Testis (tissue), 3 donors: ENCODE measurements around the gene KRTAP10-3. TPM values are rescaled to one million over a fixed set of nuclear protein-coding genes. Genes with fewer than 3 reads are reported as not detected.

Experiments used
- DNase-seq: peaks from one replicate; pipeline ENCODE4 v3.0.0-alpha.2; 2019
- H3K27ac ChIP-seq, 2 donors: fragments of 200-600 bp; sonication (generic); one replicate each; pipeline ENCODE4 v1.5.1; 2019
- H3K27me3 ChIP-seq: fragments of 200-600 bp; sonication (generic); one replicate; pipeline ENCODE4 v1.5.1; 2019
- H3K36me3 ChIP-seq: fragments of 200-600 bp; sonication (generic); one replicate; pipeline ENCODE4 v1.5.1; 2017; ENCODE audit warnings: low read depth; ENCODE audit errors: missing control alignments
- H3K4me1 ChIP-seq: fragments of 200-600 bp; sonication (generic); one replicate; pipeline ENCODE4 v1.5.1; 2019
- H3K4me3 ChIP-seq, 2 donors: fragments of 200-600 bp; sonication (generic); one replicate each; pipeline ENCODE4 v1.5.1; 2017 to 2019
- H3K9me3 ChIP-seq: fragments of 200-600 bp; sonication (generic); one replicate; pipeline ENCODE4 v1.5.1; 2017
- POLR2A ChIP-seq: fragments of 450-650 bp; IDR thresholded peaks from one replicate; pipeline ENCODE4 v1.6.1; 2017; ENCODE audit warnings: antibody characterized with exemption, mild to moderate bottlenecking, moderate library complexity
- WGBS, 2 donors: methylation state at CpG; one replicate each; pipeline ENCODE4 v1.1.5; 2018; 5-methylcytosine and 5-hydroxymethylcytosine counted together
- intact Hi-C: fragments of 100-400 bp; cut with DNase I; formaldehyde crosslinking; loops from one replicate; pipeline ENCODE4 v1.15.1; 2023; ENCODE audit warnings: low total_unique reads
- polyA plus RNA-seq: library from polyadenylated mRNA; stranded (reverse); fragments of 350-450 nt; fragmentation: Illumina TruSeq; extraction: RNeasy Lipid Tissue Mini Kit (QIAGEN cat#74804); gene quantifications from one replicate; pipeline ENCODE4 v1.2.3, GENCODE V29; 2014; ENCODE audit warnings: low read depth, low replicate concordance; ENCODE audit not compliant: insufficient read depth
- total RNA-seq, 2 donors: library from RNA; depleted of rRNA; stranded (reverse); fragments of >200 nt; gene quantifications; one replicate each; pipeline ENCODE4 v1.2.3, GENCODE V29; 2016
- TF ChIP-seq, protein P1 (sequence below), 3 experiments: fragments of 450-650 bp in 2 of 3; fragments of 200-600 bp in 1 of 3; sonication (generic) in 1 of 3; IDR thresholded peaks; one replicate each; pipeline ENCODE4 v1.5.1; 2016 to 2019; ENCODE audit warnings: antibody characterized with exemption in 3 of 3, mild to moderate bottlenecking in 2 of 3, moderate library complexity in 1 of 3

Gene KRTAP10-3
- total and polyA plus RNA-seq, 3 donors from 2014 or later, result not detected

DNA sequence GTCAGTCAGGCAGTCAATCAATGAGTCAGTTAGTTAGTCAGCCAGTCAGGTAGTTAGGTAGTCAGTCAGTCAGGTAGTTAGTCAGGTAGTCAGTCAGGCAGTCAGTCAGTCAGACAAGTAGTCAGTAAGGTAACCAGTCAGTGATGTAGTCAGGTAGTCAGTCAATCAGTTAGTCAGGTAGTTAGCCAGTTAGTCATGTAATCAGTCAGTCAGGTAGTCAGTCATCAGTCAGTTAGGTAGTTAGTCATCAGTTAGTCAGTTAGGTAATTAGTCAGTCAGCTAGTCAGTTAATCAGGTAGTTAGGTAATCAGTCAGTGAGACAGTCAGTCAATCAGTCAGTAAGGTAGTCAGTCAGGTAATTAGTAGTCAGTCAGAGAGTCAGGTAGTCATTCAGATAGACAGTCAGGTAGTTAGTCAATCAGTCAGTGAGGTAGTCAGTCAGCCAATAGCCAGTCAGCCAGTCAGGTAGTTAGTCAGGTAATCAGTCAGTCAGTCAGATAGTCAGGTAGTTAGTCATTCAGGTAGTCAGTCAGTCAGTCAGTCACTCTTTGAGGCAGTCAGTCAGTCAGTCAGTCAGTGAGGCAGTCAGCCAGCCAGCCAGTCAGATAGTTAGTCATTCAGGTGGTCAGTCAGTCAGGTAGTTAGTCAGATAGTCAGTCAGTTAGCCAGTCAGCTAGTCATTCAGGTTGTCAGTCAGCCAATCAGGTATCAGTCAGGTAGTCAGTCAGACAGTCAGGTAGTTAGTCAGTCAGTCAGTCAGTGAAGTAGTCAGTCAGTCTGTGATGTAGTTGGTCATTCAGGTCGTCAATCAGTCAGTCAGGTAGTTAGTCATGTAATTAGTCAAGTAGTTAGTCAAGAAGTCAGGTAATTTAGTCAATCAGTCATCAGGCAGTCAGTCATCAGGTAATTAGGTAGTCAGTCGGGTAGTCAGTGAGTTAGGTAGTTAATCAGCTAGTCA, 33.9 kb downstream of the KRTAP10-3 start:
- no peak for DNase-seq

GRCh38 chr21:44523567-44524413, 34.8 kb downstream of the KRTAP10-3 start:
- no peak for TF ChIP-seq POLR2A
- TF ChIP-seq, protein P1, sequence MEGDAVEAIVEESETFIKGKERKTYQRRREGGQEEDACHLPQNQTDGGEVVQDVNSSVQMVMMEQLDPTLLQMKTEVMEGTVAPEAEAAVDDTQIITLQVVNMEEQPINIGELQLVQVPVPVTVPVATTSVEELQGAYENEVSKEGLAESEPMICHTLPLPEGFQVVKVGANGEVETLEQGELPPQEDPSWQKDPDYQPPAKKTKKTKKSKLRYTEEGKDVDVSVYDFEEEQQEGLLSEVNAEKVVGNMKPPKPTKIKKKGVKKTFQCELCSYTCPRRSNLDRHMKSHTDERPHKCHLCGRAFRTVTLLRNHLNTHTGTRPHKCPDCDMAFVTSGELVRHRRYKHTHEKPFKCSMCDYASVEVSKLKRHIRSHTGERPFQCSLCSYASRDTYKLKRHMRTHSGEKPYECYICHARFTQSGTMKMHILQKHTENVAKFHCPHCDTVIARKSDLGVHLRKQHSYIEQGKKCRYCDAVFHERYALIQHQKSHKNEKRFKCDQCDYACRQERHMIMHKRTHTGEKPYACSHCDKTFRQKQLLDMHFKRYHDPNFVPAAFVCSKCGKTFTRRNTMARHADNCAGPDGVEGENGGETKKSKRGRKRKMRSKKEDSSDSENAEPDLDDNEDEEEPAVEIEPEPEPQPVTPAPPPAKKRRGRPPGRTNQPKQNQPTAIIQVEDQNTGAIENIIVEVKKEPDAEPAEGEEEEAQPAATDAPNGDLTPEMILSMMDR (IDR thresholded peaks at IDR 0.05), result no peak
- no peaks in the 10 kb centered on the region for H3K27me3 ChIP-seq
- WGBS, 2 donors, result 80 to 94% methylated on average over 1 of the region's 1 CpG
- DNase-seq, result no peak
- intact Hi-C loops, result no loop called here
- H3K4me1 ChIP-seq, result no peaks in the 10 kb centered on the region
- H3K4me3 ChIP-seq, result no peak overlapping the region
- no peaks in the 10 kb centered on the region for H3K36me3 ChIP-seq
- H3K9me3 ChIP-seq, result no peaks in the 10 kb centered on the region
- H3K27ac ChIP-seq, result no peak overlapping the region

More for the DNA sequence above, 33.9 kb downstream of the KRTAP10-3 start:
- TF ChIP-seq POLR2A, result no peak
- TF ChIP-seq, protein P1 (IDR thresholded peaks at IDR 0.05), result no peak
- no peaks in the 10 kb centered on the region for H3K9me3 ChIP-seq
- WGBS, 2 donors, result 74 to 84% methylated on average over 2 of the region's 2 CpGs
- H3K4me3 ChIP-seq, result no peak overlapping the region
- no peaks in the 10 kb centered on the region for H3K4me1 ChIP-seq
- intact Hi-C loops, result no loop called here
- H3K27me3 ChIP-seq, result no peaks in the 10 kb centered on the region
- no peak overlapping the region for H3K27ac ChIP-seq
- no peaks in the 10 kb centered on the region for H3K36me3 ChIP-seq

DNA sequence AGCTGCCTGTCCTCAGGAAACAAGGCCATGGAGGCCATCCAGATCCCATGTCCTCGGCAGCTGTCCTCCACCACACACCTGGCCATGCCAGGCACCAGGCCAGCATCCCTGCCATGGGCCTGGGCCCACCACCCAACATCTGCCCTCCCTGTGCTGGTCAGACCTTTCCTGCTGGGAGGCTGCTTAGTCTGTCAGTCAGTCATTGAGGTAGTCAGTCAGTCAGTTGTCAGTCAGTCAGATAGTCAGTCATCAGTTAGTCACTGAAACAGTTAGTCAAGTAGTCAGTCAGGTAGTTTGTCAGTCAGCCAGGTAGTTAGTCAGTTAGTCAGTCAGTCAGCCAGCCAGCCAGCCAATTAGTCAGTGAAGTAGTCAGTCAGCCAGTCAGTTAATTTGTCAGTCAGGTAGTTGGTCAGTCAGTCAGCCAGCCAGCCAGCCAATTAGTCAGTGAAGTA, 35.8 kb downstream of the KRTAP10-3 start:
- Histone ChIP-seq H3K4me3 (no peak overlapping the region), H3K4me1 (no peaks in the 10 kb centered on the region), H3K27ac (no peak overlapping the region), H3K9me3 (no peaks in the 10 kb centered on the region), H3K27me3 (no peaks in the 10 kb centered on the region), H3K36me3 (no peaks in the 10 kb centered on the region)
- TF ChIP-seq POLR2A, result no peak
- TF ChIP-seq, protein P1 (IDR thresholded peaks at IDR 0.05), result no peak
- intact Hi-C loops, result no loop called here
- no peak for DNase-seq
- 83% methylated on average over 1 of the region's 1 CpG; no CpG with 5 or more reads in 1 of the 2 donors for WGBS, 2 donors

DNA sequence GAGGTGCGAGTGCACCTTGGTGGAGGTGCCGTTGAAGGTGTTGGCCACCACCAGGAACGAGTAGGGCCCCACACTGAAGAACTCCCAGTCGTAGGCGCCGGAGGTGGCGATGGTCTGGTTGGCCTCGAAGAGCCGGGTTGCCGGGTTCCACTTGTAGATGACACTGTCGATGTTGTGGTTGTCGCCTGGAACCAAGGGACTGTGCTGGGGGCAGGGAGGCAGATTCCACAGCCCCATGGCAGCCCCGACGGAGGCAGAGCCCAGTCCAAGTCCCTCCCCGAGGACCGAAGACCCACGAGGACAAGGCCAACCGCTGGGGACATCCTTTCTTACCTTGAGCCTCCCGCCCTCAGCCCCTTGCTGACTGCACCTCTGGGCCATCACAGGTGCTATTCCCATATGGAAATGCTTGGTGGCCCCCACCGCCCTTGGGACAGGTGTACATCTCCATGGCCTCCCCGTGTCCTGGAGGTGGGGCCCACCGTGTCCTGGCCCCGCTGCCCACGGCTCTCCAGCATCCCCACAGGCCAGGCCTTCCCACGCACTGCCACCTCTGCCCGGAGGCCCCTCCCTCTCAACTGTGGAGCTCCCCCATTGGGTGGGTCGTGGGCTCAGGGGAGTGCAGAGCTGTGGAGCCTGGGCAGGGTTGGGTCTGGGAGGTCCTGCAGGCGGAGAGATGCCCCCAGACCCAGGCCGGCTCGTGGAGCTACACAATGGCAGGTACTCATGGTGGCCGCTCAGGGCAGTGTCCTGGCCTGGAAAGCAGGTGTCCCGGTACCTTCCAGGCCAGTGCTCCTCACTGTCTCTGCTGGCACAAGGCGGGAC, 36.5 kb downstream of the KRTAP10-3 start:
- 91 to 92% methylated on average over 25 to 26 of the region's 33 CpGs for WGBS, 2 donors
- no peaks in the 10 kb centered on the region for H3K4me1 ChIP-seq
- H3K27ac ChIP-seq, result no peak overlapping the region
- no peaks in the 10 kb centered on the region for H3K36me3 ChIP-seq
- intact Hi-C loops, result no loop called here
- no peaks in the 10 kb centered on the region for H3K27me3 ChIP-seq
- no peaks in the 10 kb centered on the region for H3K9me3 ChIP-seq
- no peak for TF ChIP-seq POLR2A
- TF ChIP-seq, protein P1 (IDR thresholded peaks at IDR 0.05), result no peak
- H3K4me3 ChIP-seq, result no peak overlapping the region
- no peak for DNase-seq
